ENCODE measurements around the gene UXT.

- TF ChIP-seq CTCF (IDR thresholded peaks at IDR 0.05) (no peak), REST (IDR thresholded peaks at IDR 0.05; ENCODE audit: insufficient read depth in 1 of 2, low read depth in 2 of 2, low read length in 1 of 2) (no peak), SIN3A (IDR thresholded peaks at IDR 0.05; ENCODE audit: borderline replicate concordance, insufficient read depth, low read depth, low read length) (no peak), TCF7L2 (IDR thresholded peaks at IDR 0.05; ENCODE audit: low read depth, low read length) (no peak)
These were observed 12.3 kb downstream of the UXT start for GRCh38 chrX:47646636-47647035.

All from Panc1 (cell line).